ENCODE measurements around the gene LONRF2.

DNA sequence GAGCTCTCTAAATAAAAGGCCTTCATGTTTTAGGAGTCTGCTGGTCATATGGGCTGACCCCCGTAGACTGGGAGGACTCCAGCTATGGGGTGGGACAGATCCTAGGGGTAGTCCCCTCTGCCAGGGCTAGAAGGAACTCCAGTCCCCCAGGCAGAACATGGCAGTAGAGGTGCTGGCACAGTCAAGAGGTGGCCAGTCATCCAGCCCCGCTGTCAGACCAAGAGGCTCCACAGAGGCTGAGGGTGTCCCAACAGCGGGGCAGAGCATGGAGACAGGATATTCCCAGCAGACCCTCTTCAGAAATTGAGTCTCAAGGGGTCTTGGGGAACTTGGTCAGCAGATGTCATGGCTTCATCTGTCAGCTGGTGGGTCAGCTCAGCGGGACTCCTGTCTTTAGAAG is 76.6 kb downstream of the LONRF2 start:
- TF ChIP-seq, protein P1, sequence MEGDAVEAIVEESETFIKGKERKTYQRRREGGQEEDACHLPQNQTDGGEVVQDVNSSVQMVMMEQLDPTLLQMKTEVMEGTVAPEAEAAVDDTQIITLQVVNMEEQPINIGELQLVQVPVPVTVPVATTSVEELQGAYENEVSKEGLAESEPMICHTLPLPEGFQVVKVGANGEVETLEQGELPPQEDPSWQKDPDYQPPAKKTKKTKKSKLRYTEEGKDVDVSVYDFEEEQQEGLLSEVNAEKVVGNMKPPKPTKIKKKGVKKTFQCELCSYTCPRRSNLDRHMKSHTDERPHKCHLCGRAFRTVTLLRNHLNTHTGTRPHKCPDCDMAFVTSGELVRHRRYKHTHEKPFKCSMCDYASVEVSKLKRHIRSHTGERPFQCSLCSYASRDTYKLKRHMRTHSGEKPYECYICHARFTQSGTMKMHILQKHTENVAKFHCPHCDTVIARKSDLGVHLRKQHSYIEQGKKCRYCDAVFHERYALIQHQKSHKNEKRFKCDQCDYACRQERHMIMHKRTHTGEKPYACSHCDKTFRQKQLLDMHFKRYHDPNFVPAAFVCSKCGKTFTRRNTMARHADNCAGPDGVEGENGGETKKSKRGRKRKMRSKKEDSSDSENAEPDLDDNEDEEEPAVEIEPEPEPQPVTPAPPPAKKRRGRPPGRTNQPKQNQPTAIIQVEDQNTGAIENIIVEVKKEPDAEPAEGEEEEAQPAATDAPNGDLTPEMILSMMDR (IDR thresholded peaks at IDR 0.05), result no peak
- TF ChIP-seq POLR2AphosphoS5 (IDR thresholded peaks at IDR 0.05), result no peak
- no peak for TF ChIP-seq EP300 (IDR thresholded peaks at IDR 0.05; ENCODE audit: low read depth)
- no peak for TF ChIP-seq POLR2A (IDR thresholded peaks at IDR 0.05)

Measured in transverse colon (tissue), 4 donors.